ENCODE measurements around the gene RAB23.

- TF ChIP-seq CTCF (IDR thresholded peaks at IDR 0.05) (no peak), POLR2A (IDR thresholded peaks at IDR 0.05) (no peak)
Observed at GRCh38 chr6:57163956-57164355, 58.2 kb downstream of the RAB23 start.
